ENCODE measurements around the gene DOC2A. TPM values are rescaled to one million over a fixed set of nuclear protein-coding genes. Genes with fewer than 3 reads are reported as not detected.

The DOC2A gene
- total and polyA plus RNA-seq, 2 experiments from 2014 or later = 9.8 to 10.0 TPM

- peaks cover 29% of the 10 kb centered on the region for H3K4me1 Mint-ChIP-seq
- H3K4me3 ChIP-seq = peak overlapping the region; percentile 98; the same call in 1 of the 2 replicates
Measured at GRCh38 chr16:29975811-29976511, 34.9 kb downstream of the DOC2A start.

More at GRCh38 chr16:29975811-29976511, 34.9 kb downstream of the DOC2A start:
- Mint-ChIP-seq H3K36me3 (ENCODE audit: low read depth) (peaks cover 41% of the 10 kb centered on the region), H3K27me3 (ENCODE audit: insufficient read depth, low read depth, poor library complexity) (peaks cover 18% of the 10 kb centered on the region), H3K27ac (peak overlapping the region; percentile 37), H3K9me3 (peaks cover 21% of the 10 kb centered on the region), H3K4me3 (peak overlapping the region; percentile 97)
- no peak overlapping the region for H2AFZ ChIP-seq
- peaks cover 23% of the 10 kb centered on the region; the same call in 1 of the 2 replicates for H3F3A ChIP-seq (replicated peaks; ENCODE audit: low read depth)
- peaks cover 4% of the 10 kb centered on the region; the same call in 1 of the 2 replicates for H3K9me2 ChIP-seq (ENCODE audit: insufficient read depth)
- H3K4me1 ChIP-seq (ENCODE audit: insufficient read depth) = peaks cover 27% of the 10 kb centered on the region
- TF ChIP-seq CTCF (conservative IDR thresholded peaks at IDR 0.05; ENCODE audit: low read depth in 2 of 2) (no peak), NANOG (IDR thresholded peaks at IDR 0.05; ENCODE audit: borderline replicate concordance) (no peak), POLR2AphosphoS5 (IDR thresholded peaks at IDR 0.05; ENCODE audit: low read depth) (no peak), CREB1 (CRISPR knock-in tag; IDR thresholded peaks at IDR 0.05; ENCODE audit: low read depth) (no peak), ZNF331 (CRISPR knock-in tag; IDR thresholded peaks at IDR 0.05; ENCODE audit: low read depth) (no peak), EZH2phosphoT487 (IDR thresholded peaks at IDR 0.05; ENCODE audit: unreplicated experiment) (no peak), EZH2 (IDR thresholded peaks at IDR 0.05; ENCODE audit: low read depth, unreplicated experiment) (no peak), ETS1 (IDR thresholded peaks at IDR 0.05) (no peak), ZNF462 (CRISPR knock-in tag; IDR thresholded peaks at IDR 0.05) (no peak), JUNB (IDR thresholded peaks at IDR 0.05; ENCODE audit: unreplicated experiment) (no peak), STAT1 (IDR thresholded peaks at IDR 0.05; ENCODE audit: unreplicated experiment) (no peak), REST (IDR thresholded peaks at IDR 0.05; ENCODE audit: unreplicated experiment) (no peak), ZNF114 (CRISPR knock-in tag; IDR thresholded peaks at IDR 0.05) (no peak)
- peaks cover 23% of the 10 kb centered on the region for H3K36me3 ChIP-seq (ENCODE audit: insufficient read depth)
- H3K79me2 ChIP-seq (replicated peaks; ENCODE audit: insufficient read depth) = peaks cover 37% of the 10 kb centered on the region
- DNase-seq (ENCODE audit: low spot score) (no peak), ATAC-seq (peak; percentile 22)
- peaks cover 17% of the 10 kb centered on the region for H4K20me1 ChIP-seq (replicated peaks; ENCODE audit: insufficient read depth)
- no peak overlapping the region; the same call in 1 of the 2 replicates for H3K27ac ChIP-seq (ENCODE audit: low read depth)
- H3K27me3 ChIP-seq (ENCODE audit: insufficient read depth) = peaks cover 16% of the 10 kb centered on the region
- H3K4me2 ChIP-seq = peak overlapping the region; percentile 100

All from GM23338 (cell line).